Smooth muscle cell (in vitro differentiated cells): ENCODE measurements around the gene TRIM41. TPM values are rescaled to one million over a fixed set of nuclear protein-coding genes. Genes with fewer than 3 reads are reported as not detected.

Experiments
- DNase-seq: peaks from one replicate; lab custom pipeline; 2025; ENCODE audit not compliant: unreplicated experiment; lab: John Stamatoyannopoulos, UW
- H2AFZ ChIP-seq: fragments of 200-600 bp; sonication (generic); 2 replicates; pipeline ENCODE4 v1.6.0; 2016; ENCODE audit warnings: antibody characterized with exemption, low read depth, mild to moderate bottlenecking
- H3F3A ChIP-seq: fragments of 200-600 bp; sonication (generic); 2 replicates; pipeline ENCODE4 v1.6.0; 2017; ENCODE audit warnings: antibody characterized with exemption, low read depth
- H3K27ac ChIP-seq: fragments of 200-600 bp; sonication (generic); 2 replicates; pipeline ENCODE4 v1.5.1; 2016; ENCODE audit warnings: low read depth, mild to moderate bottlenecking
- H3K27me3 ChIP-seq: fragments of 200-600 bp; sonication (generic); 2 replicates; pipeline ENCODE4 v1.6.1; 2016; ENCODE audit warnings: low read depth, mild to moderate bottlenecking
- H3K36me3 ChIP-seq: fragments of 200-600 bp; sonication (generic); 2 replicates; pipeline ENCODE4 v1.5.1; 2016; ENCODE audit warnings: low read depth
- H3K4me1 ChIP-seq: fragments of 200-600 bp; sonication (generic); 2 replicates; pipeline ENCODE4 v1.5.1; 2016; ENCODE audit warnings: low read depth
- H3K4me2 ChIP-seq: fragments of 200-600 bp; sonication (generic); 2 replicates; pipeline ENCODE4 v1.6.0; 2016; ENCODE audit warnings: mild to moderate bottlenecking
- H3K4me3 ChIP-seq: fragments of 200-600 bp; sonication (generic); 2 replicates; pipeline ENCODE4 v1.5.1; 2016; ENCODE audit warnings: mild to moderate bottlenecking
- H3K79me2 ChIP-seq: fragments of 200-600 bp; sonication (generic); 2 replicates; pipeline ENCODE4 v1.6.0; 2016; ENCODE audit warnings: low read depth, mild to moderate bottlenecking
- H3K9ac ChIP-seq: fragments of 200-600 bp; sonication (generic); 2 replicates; pipeline ENCODE4 v1.6.0; 2016; ENCODE audit warnings: low read depth
- H3K9me3 ChIP-seq: fragments of 200-600 bp; sonication (generic); replicated peaks from 2 replicates; pipeline ENCODE4 v1.5.1; 2016; ENCODE audit warnings: low read depth
- H4K20me1 ChIP-seq: fragments of 200-600 bp; sonication (generic); 2 replicates; pipeline ENCODE4 v1.6.0; 2016; ENCODE audit warnings: low read depth
- WGBS: methylation state at CpG from one replicate; pipeline ENCODE4 v1.1.7; 2016; ENCODE audit warnings: low lambda C conversion rate; 5-methylcytosine and 5-hydroxymethylcytosine counted together
- polyA plus RNA-seq: library from polyadenylated mRNA; unstranded; fragments of >200 nt; fragmentation: Nextera tagmentation; extraction: Ambion mirVana; gene quantifications from 2 replicates; pipeline ENCODE4 v1.2.1, GENCODE V29; 2016
- total RNA-seq: library from RNA; depleted of rRNA; stranded (reverse); fragments of >200 nt; gene quantifications from 2 replicates; pipeline ENCODE4 v1.2.3, GENCODE V29; 2014
- TF ChIP-seq, protein P1 (sequence below): fragments of 200-600 bp; sonication (generic); IDR thresholded peaks from 2 replicates; pipeline ENCODE4 v1.5.1; 2017; ENCODE audit warnings: borderline replicate concordance, mild to moderate bottlenecking, antibody characterized with exemption; ENCODE audit not compliant: insufficient read depth, poor library complexity, severe bottlenecking

Gene TRIM41
- total and polyA plus RNA-seq, 2 experiments from 2014 or later = 2.4 to 7.5 TPM

GRCh38 chr5:181181650-181182565 is 41.2 kb upstream of the TRIM41 start:
- WGBS = 61% methylated on average over 25 of the region's 25 CpGs
- Histone ChIP-seq H3K4me2 (no peak overlapping the region), H2AFZ (no peak overlapping the region), H3K36me3 (no peaks in the 10 kb centered on the region), H3K79me2 (no peaks in the 10 kb centered on the region), H3K4me3 (no peak overlapping the region), H3K9me3 (no peaks in the 10 kb centered on the region), H3K27ac (no peak overlapping the region), H3K9ac (no peak overlapping the region), H4K20me1 (no peaks in the 10 kb centered on the region), H3K4me1 (no peaks in the 10 kb centered on the region), H3K27me3 (no peaks in the 10 kb centered on the region), H3F3A (peaks cover 3% of the 10 kb centered on the region)
- TF ChIP-seq, protein P1, sequence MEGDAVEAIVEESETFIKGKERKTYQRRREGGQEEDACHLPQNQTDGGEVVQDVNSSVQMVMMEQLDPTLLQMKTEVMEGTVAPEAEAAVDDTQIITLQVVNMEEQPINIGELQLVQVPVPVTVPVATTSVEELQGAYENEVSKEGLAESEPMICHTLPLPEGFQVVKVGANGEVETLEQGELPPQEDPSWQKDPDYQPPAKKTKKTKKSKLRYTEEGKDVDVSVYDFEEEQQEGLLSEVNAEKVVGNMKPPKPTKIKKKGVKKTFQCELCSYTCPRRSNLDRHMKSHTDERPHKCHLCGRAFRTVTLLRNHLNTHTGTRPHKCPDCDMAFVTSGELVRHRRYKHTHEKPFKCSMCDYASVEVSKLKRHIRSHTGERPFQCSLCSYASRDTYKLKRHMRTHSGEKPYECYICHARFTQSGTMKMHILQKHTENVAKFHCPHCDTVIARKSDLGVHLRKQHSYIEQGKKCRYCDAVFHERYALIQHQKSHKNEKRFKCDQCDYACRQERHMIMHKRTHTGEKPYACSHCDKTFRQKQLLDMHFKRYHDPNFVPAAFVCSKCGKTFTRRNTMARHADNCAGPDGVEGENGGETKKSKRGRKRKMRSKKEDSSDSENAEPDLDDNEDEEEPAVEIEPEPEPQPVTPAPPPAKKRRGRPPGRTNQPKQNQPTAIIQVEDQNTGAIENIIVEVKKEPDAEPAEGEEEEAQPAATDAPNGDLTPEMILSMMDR = peak; percentile 59
- DNase-seq = no peak

GRCh38 chr5:181182651-181183050 is 40.4 kb upstream of the TRIM41 start:
- Histone ChIP-seq H3K4me1 (no peaks in the 10 kb centered on the region), H3K36me3 (no peaks in the 10 kb centered on the region), H3K9ac (no peak overlapping the region), H3K27ac (no peak overlapping the region), H3K79me2 (no peaks in the 10 kb centered on the region), H4K20me1 (no peaks in the 10 kb centered on the region), H3F3A (peaks cover 3% of the 10 kb centered on the region), H3K9me3 (no peaks in the 10 kb centered on the region), H2AFZ (no peak overlapping the region), H3K27me3 (no peaks in the 10 kb centered on the region), H3K4me2 (no peak overlapping the region), H3K4me3 (no peak overlapping the region)
- WGBS = 98% methylated on average over 11 of the region's 12 CpGs
- TF ChIP-seq, protein P1 = no peak
- no peak for DNase-seq

- no peak overlapping the region for H3K9ac ChIP-seq
- 84% methylated on average over 16 of the region's 16 CpGs for WGBS
- TF ChIP-seq, protein P1 = no peak
- H3K79me2 ChIP-seq = no peaks in the 10 kb centered on the region
- H3K36me3 ChIP-seq = no peaks in the 10 kb centered on the region
- peak overlapping the region; percentile 82 for H3K4me2 ChIP-seq
- H2AFZ ChIP-seq = peak overlapping the region; percentile 75
- H3K27ac ChIP-seq = no peak overlapping the region
- no peaks in the 10 kb centered on the region for H3K4me1 ChIP-seq
- H3K9me3 ChIP-seq = no peaks in the 10 kb centered on the region
- H3K27me3 ChIP-seq = no peaks in the 10 kb centered on the region
- no peaks in the 10 kb centered on the region for H4K20me1 ChIP-seq
- DNase-seq = no peak
- peaks cover 3% of the 10 kb centered on the region for H3F3A ChIP-seq
- H3K4me3 ChIP-seq = peak overlapping the region; percentile 48
Measured at GRCh38 chr5:181184845-181185216, 38.2 kb upstream of the TRIM41 start.
